GM12873 (cell line): ENCODE data around the gene UBE2L5.

Source experiments
- CTCF ChIP-seq: IDR thresholded peaks from 2 replicates; pipeline ENCODE4 v1.5.1; 2012; ENCODE audit warnings: low read depth, mild to moderate bottlenecking, moderate library complexity, low read length, control low read depth; ENCODE audit not compliant: insufficient read depth; ENCODE audit errors: missing control alignments

The UBE2L5 gene

GRCh38 chr13:30431269-30431940 lies 9.1 kb downstream of the UBE2L5 start:
- TF ChIP-seq CTCF, result no peak

GRCh38 chr13:30435911-30436451 lies 13.7 kb downstream of the UBE2L5 start:
- no peak for TF ChIP-seq CTCF

- TF ChIP-seq CTCF, result no peak
These were observed 14.9 kb downstream of the UBE2L5 start for GRCh38 chr13:30437177-30437576.

GRCh38 chr13:30438286-30438685 lies 16.0 kb downstream of the UBE2L5 start:
- no peak for TF ChIP-seq CTCF

- no peak for TF ChIP-seq CTCF
These were observed 18.8 kb downstream of the UBE2L5 start for GRCh38 chr13:30440910-30441703.

- TF ChIP-seq CTCF, result no peak
These were observed 20.6 kb downstream of the UBE2L5 start for GRCh38 chr13:30442926-30443325.

GRCh38 chr13:30443957-30444404 lies 21.7 kb downstream of the UBE2L5 start:
- TF ChIP-seq CTCF, result no peak
